Prostate gland (tissue), 2 donors: ENCODE results near the gene DUSP2. TPM values are rescaled to one million over a fixed set of nuclear protein-coding genes. Genes with fewer than 3 reads are reported as not detected.

Source experiments
- DNase-seq: peaks from one replicate; pipeline ENCODE4 v3.0.0-alpha.2; 2019; ENCODE audit warnings: low spot score
- H3K27ac ChIP-seq, 2 donors: fragments of 200-600 bp; sonication (generic); 2 replicates each; pipeline ENCODE4 v1.5.1; 2017 to 2019
- H3K27me3 ChIP-seq: fragments of 200-600 bp; sonication (generic); replicated peaks from 2 replicates; pipeline ENCODE4 v1.5.1; 2019; ENCODE audit not compliant: insufficient read depth
- H3K36me3 ChIP-seq, 2 donors: fragments of 200-600 bp; sonication (generic); 1 replicate in 1 of 2; 2 replicates in 1 of 2; pipeline versions ENCODE4 v1.5.1 to v1.8.1; 2017 to 2019
- H3K4me1 ChIP-seq: fragments of 200-600 bp; sonication (generic); replicated peaks from 2 replicates; pipeline ENCODE4 v1.5.1; 2019
- H3K4me3 ChIP-seq, 2 donors: fragments of 200-600 bp; sonication (generic); 2 replicates each; pipeline ENCODE4 v1.5.1; 2017 to 2019
- H3K9me3 ChIP-seq: fragments of 200-600 bp; sonication (generic); 2 replicates; pipeline ENCODE4 v1.5.1; 2017
- CTCF ChIP-seq, 4 experiments: fragments of 200-600 bp in 2 of 4; fragments of 450-650 bp in 2 of 4; sonication (generic) in 2 of 4; IDR thresholded peaks; 1 replicate in 3 of 4; 2 replicates in 1 of 4; pipeline ENCODE4 v1.5.1; 2016 to 2019; ENCODE audit warnings: antibody characterized with exemption in 4 of 4, mild to moderate bottlenecking in 2 of 4, moderate library complexity in 2 of 4
- POLR2A ChIP-seq: fragments of 450-650 bp; IDR thresholded peaks from one replicate; pipeline ENCODE4 v1.6.1; 2016; ENCODE audit warnings: antibody characterized with exemption, mild to moderate bottlenecking
- POLR2AphosphoS5 ChIP-seq: sonication (generic); formaldehyde crosslinking; IDR thresholded peaks from one replicate; pipeline ENCODE4 v1.6.1; 2017; ENCODE audit warnings: antibody characterized with exemption
- WGBS: methylation state at CpG from one replicate; pipeline ENCODE4 v1.1.5; 2018; 5-methylcytosine and 5-hydroxymethylcytosine counted together
- intact Hi-C: fragments of 100-400 bp; cut with DNase I; formaldehyde crosslinking; loops from one replicate; pipeline ENCODE4 v1.14.2; 2022
- total RNA-seq, 2 donors: library from RNA; depleted of rRNA; stranded (reverse); fragments of >200 nt; gene quantifications; one replicate each; pipeline ENCODE4 v1.1.0, GENCODE V29; 2016

DUSP2 gene
- total RNA-seq, 2 donors from 2014 or later, result 5.2 to 45.7 TPM

DNA sequence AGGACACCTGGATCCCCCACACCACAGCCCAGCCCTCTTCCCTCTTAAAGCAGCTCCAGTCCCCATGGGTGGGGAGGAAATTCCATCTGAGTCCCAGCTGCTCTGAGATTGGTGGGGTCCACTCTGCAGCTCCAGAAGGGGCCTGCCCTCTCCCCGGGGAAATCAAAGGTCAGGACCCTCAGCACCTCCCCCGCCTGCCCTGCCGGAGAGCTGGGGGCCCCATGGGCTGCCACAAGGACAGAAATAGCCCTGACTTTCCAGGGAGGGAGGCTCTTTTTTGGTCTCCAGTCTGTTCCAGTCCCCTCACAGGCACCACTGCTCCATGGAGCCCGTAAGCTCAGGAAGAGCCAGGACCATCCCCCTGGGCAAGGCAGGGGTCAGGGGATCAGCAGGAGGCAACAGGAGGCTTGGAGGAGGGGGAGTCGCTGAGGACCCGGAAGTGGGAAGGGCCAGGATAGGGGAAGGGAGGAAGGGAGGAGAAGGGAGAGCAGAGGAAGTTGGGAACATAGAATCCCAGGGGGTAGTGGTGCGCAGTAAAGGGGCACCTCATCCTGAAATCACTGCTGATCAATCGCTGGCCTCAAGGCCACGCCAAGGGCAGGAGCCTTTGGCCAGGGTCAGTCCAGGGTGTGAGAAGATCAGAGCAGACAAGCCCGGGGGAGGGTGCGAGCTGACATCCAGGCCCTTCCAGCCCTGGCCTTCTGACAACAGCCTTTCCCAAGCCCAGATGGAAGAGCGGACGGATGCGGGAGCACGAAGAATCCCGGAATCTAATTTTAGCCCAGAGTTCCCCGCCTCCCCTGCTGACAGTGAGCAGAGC is 36.5 kb downstream of the DUSP2 start:
- Histone ChIP-seq H3K27ac (peak overlapping the region in 1 of 2 donors; percentile 38), H3K27me3 (no peaks in the 10 kb centered on the region), H3K9me3 (no peaks in the 10 kb centered on the region), H3K4me1 (no peaks in the 10 kb centered on the region), H3K4me3 (no peak overlapping the region), H3K36me3 (no peaks in the 10 kb centered on the region)
- WGBS, result 51% methylated on average over 16 of the region's 17 CpGs
- TF ChIP-seq CTCF (IDR thresholded peaks at IDR 0.05) (no peak), POLR2AphosphoS5 (no peak), POLR2A (no peak)
- intact Hi-C loops, result no loop called here
- no peak for DNase-seq

DNA sequence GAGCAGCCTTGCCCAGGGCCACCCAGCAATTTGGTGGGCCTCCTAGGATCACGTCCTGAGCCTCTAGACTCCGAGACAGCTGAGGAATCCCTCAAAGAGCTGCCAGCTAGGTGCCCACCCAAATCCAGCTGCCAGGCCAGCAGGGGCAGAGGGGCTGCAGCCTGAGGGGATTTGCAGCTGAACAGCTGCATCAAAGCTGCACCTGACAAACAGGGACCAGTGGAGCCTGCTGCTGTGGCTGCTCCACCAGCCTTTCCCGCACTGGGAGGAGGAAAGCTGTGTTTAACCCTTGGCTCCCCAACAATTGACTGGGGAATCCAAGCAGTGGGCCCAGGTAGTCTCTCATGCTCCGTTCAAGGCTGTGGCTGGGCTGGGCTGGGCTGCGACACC is 37.1 kb downstream of the DUSP2 start:
- Histone ChIP-seq H3K27me3 (no peaks in the 10 kb centered on the region), H3K27ac (no peak overlapping the region), H3K9me3 (no peaks in the 10 kb centered on the region), H3K4me3 (no peak overlapping the region), H3K36me3 (no peaks in the 10 kb centered on the region), H3K4me1 (no peaks in the 10 kb centered on the region)
- no peak for DNase-seq
- TF ChIP-seq POLR2AphosphoS5 (no peak), POLR2A (no peak)
- intact Hi-C loops, result no loop called here
- 48% methylated on average over 3 of the region's 5 CpGs for WGBS

- no peaks in the 10 kb centered on the region for H3K36me3 ChIP-seq
- H3K27me3 ChIP-seq, result no peaks in the 10 kb centered on the region
- no peaks in the 10 kb centered on the region for H3K9me3 ChIP-seq
- intact Hi-C loops, result no loop called here
- no peak overlapping the region for H3K4me3 ChIP-seq
- 91% methylated on average over 3 of the region's 3 CpGs for WGBS
- no peak overlapping the region for H3K27ac ChIP-seq
- no peaks in the 10 kb centered on the region for H3K4me1 ChIP-seq
- TF ChIP-seq CTCF (IDR thresholded peaks at IDR 0.05) (no peak), POLR2AphosphoS5 (no peak), POLR2A (no peak)
- no peak for DNase-seq
These were observed 37.6 kb downstream of the DUSP2 start for GRCh38 chr2:96107708-96108065.

GRCh38 chr2:96106991-96107707 is 38.1 kb downstream of the DUSP2 start:
- Histone ChIP-seq H3K4me3 (no peak overlapping the region), H3K36me3 (no peaks in the 10 kb centered on the region), H3K4me1 (no peaks in the 10 kb centered on the region), H3K27ac (no peak overlapping the region), H3K27me3 (no peaks in the 10 kb centered on the region), H3K9me3 (no peaks in the 10 kb centered on the region)
- intact Hi-C loops, result no loop called here
- 71% methylated on average over 9 of the region's 9 CpGs for WGBS
- no peak for TF ChIP-seq POLR2A
- no peak for TF ChIP-seq CTCF (IDR thresholded peaks at IDR 0.05)
- DNase-seq, result no peak

DNA sequence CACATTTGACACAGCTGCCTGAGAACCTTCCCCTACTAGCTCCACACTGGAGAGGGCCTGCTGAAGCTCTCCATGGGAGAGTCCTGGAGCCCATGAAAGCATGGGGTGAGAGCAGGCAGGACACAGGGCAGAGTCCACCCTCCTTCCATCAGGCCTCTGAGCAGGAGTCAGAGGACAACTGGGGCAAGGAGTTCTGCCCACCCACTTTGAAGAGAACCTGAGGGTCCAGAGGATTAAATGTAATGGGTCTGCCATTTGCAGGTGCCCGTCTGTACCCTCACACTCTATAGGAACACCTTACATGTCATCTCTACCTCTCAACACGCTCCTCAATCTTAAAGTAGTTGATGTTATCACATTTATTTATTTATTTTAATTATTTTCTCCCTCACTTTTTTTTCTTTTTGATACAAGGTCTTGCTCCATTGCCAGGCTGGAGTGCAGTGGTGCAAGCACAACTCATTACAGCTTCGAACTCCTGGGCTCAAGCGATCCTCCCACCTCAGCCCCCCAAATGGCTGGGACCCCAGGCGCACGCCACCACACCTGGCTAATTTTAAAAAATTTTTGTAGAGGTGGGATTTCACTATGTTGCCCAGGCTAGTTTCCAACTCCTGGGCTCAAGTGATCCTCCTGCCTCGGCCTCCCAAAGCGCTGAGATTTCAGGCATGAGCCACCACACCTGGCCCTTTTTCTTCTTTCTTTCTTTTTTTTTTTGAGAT is 39.1 kb downstream of the DUSP2 start:
- H3K27me3 ChIP-seq, result no peaks in the 10 kb centered on the region
- H3K4me3 ChIP-seq, result no peak overlapping the region
- 98% methylated on average over 8 of the region's 8 CpGs for WGBS
- no peak for TF ChIP-seq CTCF (IDR thresholded peaks at IDR 0.05)
- TF ChIP-seq POLR2AphosphoS5, result no peak
- TF ChIP-seq POLR2A, result no peak
- no peaks in the 10 kb centered on the region for H3K36me3 ChIP-seq
- intact Hi-C loops, result no loop called here
- H3K27ac ChIP-seq, result no peak overlapping the region
- H3K9me3 ChIP-seq, result no peaks in the 10 kb centered on the region
- no peaks in the 10 kb centered on the region for H3K4me1 ChIP-seq
- no peak for DNase-seq
